GM12873 (cell line): ENCODE measurements around the gene MTHFD1L.

Experiments used
- CTCF ChIP-seq: IDR thresholded peaks from 2 replicates; pipeline ENCODE4 v1.5.1; 2012; ENCODE audit warnings: low read depth, mild to moderate bottlenecking, moderate library complexity, low read length, control low read depth; ENCODE audit not compliant: insufficient read depth; ENCODE audit errors: missing control alignments

The MTHFD1L gene

GRCh38 chr6:150967910-150968309 is 102.4 kb downstream of the MTHFD1L start:
- no peak for TF ChIP-seq CTCF

GRCh38 chr6:150969901-150970300 is 104.4 kb downstream of the MTHFD1L start:
- TF ChIP-seq CTCF = no peak

DNA sequence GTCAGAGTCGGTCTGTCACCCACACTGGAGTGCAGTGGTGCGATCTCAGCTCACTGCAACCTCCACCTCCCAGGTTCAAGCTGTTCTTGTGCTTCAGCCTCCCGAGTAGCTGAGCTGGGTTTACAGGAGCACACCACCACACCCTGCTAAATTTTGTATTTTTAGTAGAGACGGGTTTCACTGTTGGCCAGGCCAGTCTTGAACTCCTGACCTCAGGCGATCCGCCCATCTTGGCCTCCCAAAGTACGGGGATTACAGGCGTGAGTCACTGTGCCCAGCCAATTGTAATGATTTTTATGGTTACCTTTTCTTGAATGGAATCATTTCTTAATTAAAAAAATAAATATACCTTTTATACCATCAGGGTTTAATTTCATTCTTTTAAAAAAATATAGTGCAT is 105.7 kb downstream of the MTHFD1L start:
- TF ChIP-seq CTCF = no peak

- TF ChIP-seq CTCF = no peak
Observed at GRCh38 chr6:150975136-150975535, 109.6 kb downstream of the MTHFD1L start.

- no peak for TF ChIP-seq CTCF
Observed at GRCh38 chr6:150977281-150977680, 111.8 kb downstream of the MTHFD1L start.

DNA sequence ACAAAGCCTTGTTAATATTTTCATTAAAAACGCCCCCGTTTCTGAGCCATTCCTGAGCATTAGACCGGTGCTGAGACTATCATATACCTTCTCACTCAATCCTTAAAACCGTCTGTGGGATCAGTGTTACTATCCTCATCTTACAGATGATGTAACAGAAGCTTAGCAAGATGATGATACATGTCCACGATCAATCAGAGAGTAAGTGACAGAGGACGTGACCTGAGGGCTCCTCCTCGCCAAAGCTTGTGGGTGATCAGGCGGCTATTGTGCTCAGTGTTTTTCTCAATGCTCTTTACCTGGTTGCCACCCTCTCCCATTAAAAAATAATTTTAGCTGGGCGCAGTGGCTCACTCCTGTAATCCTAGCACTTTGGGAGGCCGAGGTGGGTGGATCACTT is 113.1 kb downstream of the MTHFD1L start:
- TF ChIP-seq CTCF = no peak

- no peak for TF ChIP-seq CTCF
Observed at GRCh38 chr6:150979826-150980350, 114.4 kb downstream of the MTHFD1L start.
